ENCODE measurements around the gene OTOGL. TPM values are rescaled to one million over a fixed set of nuclear protein-coding genes. Genes with fewer than 3 reads are reported as not detected.

OTOGL gene
- total RNA-seq, 1 donor from 2014 or later, result not detected

DNA sequence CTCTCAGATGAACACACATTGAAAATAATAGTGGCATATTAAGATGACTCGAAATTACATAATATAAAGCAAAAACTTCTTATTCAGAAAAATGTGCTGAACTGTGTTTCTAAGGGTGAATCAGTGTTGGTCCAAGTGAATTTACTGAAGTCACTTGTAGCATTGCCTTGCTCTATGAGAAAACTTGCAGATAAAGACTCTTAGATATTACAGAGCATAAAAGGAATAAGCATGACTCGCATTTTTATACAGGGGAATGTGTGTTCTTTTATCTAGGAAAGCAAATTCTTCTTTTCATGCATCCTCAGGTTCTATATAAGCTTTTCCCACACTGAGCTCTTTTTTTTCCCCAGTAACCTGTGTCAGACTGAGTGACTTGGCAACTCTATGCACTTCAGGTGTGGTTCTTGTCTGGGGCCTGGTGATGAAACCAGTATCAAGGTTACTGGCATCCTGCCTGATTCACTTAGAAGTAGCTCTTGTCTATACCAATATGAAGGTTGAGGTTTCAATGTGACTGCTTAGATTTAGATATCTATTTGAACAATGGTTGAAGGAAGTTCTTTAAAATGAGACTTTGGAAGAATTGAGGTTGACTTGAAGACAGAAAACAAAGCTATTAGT is 76.1 kb downstream of the OTOGL start:
- Histone ChIP-seq H3K4me3 (no peak overlapping the region), H3K4me1 (no peaks in the 10 kb centered on the region), H3K27ac (no peak overlapping the region), H3K27me3 (no peaks in the 10 kb centered on the region), H3K36me3 (no peaks in the 10 kb centered on the region), H3K9me3 (no peaks in the 10 kb centered on the region)
- TF ChIP-seq, protein P1, sequence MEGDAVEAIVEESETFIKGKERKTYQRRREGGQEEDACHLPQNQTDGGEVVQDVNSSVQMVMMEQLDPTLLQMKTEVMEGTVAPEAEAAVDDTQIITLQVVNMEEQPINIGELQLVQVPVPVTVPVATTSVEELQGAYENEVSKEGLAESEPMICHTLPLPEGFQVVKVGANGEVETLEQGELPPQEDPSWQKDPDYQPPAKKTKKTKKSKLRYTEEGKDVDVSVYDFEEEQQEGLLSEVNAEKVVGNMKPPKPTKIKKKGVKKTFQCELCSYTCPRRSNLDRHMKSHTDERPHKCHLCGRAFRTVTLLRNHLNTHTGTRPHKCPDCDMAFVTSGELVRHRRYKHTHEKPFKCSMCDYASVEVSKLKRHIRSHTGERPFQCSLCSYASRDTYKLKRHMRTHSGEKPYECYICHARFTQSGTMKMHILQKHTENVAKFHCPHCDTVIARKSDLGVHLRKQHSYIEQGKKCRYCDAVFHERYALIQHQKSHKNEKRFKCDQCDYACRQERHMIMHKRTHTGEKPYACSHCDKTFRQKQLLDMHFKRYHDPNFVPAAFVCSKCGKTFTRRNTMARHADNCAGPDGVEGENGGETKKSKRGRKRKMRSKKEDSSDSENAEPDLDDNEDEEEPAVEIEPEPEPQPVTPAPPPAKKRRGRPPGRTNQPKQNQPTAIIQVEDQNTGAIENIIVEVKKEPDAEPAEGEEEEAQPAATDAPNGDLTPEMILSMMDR (IDR thresholded peaks at IDR 0.05), result no peak
- intact Hi-C loops (cut with DNase I), result no loop called here
- no peak for DNase-seq (ENCODE audit: low spot score in 2 of 2)

DNA sequence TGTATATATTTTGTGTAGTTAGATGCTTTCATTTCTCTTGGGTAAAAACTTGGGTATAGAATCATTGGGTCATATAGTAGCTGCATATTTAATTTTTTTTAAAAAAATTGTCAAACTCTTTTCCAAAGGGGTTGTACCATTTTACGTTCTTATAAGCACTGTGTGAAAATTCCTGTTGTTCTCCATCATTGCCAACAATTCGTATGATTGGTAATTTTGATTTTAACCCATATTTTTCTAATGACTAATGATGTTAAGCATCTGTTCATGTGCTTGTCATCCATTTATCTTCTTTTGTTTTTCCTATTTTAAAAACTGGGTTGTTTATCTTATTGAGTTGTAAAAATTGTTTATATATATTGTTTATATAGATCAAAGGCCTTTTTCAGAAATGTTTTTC is 77.4 kb downstream of the OTOGL start:
- TF ChIP-seq, protein P1 (IDR thresholded peaks at IDR 0.05), result no peak
- H3K4me1 ChIP-seq, result no peaks in the 10 kb centered on the region
- no peaks in the 10 kb centered on the region for H3K36me3 ChIP-seq
- H3K4me3 ChIP-seq, result no peak overlapping the region
- no peak overlapping the region for H3K27ac ChIP-seq
- no peak for DNase-seq (ENCODE audit: low spot score in 2 of 2)
- H3K27me3 ChIP-seq, result no peaks in the 10 kb centered on the region
- H3K9me3 ChIP-seq, result no peaks in the 10 kb centered on the region
- intact Hi-C loops (cut with DNase I), result no loop called here

DNA sequence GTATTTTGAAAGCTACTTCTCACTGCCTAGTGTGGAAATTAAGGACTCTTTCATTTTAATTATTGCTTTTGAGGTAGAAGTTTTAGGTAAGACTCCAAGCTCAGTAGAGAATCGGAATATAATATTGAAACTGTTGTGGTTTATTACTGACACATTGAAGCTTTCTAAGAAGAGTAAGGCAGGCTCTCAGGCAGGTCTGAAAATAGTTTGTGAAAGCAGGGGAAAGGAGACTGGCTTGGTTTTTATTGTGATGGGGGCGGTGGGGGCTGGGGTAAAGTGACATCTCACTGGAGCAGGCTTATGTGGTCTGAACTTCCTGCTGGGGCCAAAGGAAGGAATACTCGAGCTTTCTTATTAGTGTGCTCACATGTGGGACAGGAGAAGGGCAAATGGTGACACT is 79.5 kb downstream of the OTOGL start:
- no peaks in the 10 kb centered on the region for H3K27me3 ChIP-seq
- H3K4me3 ChIP-seq, result no peak overlapping the region
- H3K27ac ChIP-seq, result no peak overlapping the region
- DNase-seq (ENCODE audit: low spot score in 2 of 2), result no peak
- H3K9me3 ChIP-seq, result no peaks in the 10 kb centered on the region
- intact Hi-C loops (cut with DNase I), result no loop called here
- H3K4me1 ChIP-seq, result no peaks in the 10 kb centered on the region
- TF ChIP-seq, protein P1 (IDR thresholded peaks at IDR 0.05), result no peak
- no peaks in the 10 kb centered on the region for H3K36me3 ChIP-seq

DNA sequence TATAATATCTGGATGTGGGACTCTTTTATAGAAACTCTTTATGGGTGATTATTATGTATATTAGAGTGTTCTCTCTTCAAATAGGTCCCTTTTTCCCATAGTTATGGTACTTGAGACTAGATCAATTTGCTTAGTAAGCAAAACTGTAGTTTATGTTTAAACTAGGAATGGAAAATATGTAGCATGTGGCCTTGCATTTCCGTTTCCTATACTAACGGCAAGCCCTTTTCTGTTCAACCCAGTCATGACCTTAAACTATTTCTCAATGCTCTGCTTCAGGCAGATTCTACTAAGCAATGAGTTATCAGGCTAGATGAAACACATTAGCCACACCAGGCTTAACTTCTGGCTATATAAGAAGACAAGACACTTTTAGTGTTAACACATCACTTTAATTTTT is 84.6 kb downstream of the OTOGL start:
- no peak for DNase-seq (ENCODE audit: low spot score in 2 of 2)

DNA sequence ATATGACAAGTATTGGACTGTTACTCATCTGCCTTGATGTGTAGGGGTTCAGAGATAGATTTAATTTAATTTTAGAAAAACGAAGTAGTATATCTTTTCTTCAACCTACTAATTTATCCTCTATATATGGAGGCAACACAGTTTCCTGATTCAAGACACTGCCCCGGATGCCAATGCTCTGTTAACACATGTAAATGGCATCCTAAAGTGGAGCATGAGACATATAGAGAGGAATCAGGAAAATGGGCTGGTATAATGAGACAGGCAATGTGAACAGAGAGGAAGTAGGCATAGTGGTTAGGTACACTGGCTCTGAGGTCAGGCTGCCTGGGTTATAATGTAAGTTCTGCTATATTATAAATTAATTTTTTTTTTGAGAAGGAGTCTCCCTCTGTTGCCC is 85.6 kb downstream of the OTOGL start:
- intact Hi-C loops (cut with DNase I), result loop anchor here (5.0 to 10.0 kb wide), 5 partner anchors 70 to 778 kb away; partner anchors contain the start of gene PAWR
- no peak overlapping the region for H3K27ac ChIP-seq

More for the DNA sequence above, 84.6 kb downstream of the OTOGL start:
- Histone ChIP-seq H3K27ac (no peak overlapping the region), H3K9me3 (no peaks in the 10 kb centered on the region), H3K36me3 (no peaks in the 10 kb centered on the region), H3K4me1 (peaks cover 4 to 14% of the 10 kb centered on the region in 2 donors), H3K4me3 (no peak overlapping the region), H3K27me3 (no peaks in the 10 kb centered on the region)
- intact Hi-C loops (cut with DNase I), result loop anchor here (10.0 kb wide), 2 partner anchors 69 to 369 kb away; no protein-coding TSS in a partner anchor
- TF ChIP-seq, protein P1 (IDR thresholded peaks at IDR 0.05), result no peak

More for the DNA sequence above, 85.6 kb downstream of the OTOGL start:
- no peaks in the 10 kb centered on the region for H3K36me3 ChIP-seq
- H3K9me3 ChIP-seq, result no peaks in the 10 kb centered on the region
- no peak for DNase-seq (ENCODE audit: low spot score in 2 of 2)
- TF ChIP-seq, protein P1 (IDR thresholded peaks at IDR 0.05), result no peak
- H3K4me3 ChIP-seq, result no peak overlapping the region
- H3K27me3 ChIP-seq, result no peaks in the 10 kb centered on the region
- peaks cover 6 to 14% of the 10 kb centered on the region in 2 donors for H3K4me1 ChIP-seq
